Upper lobe of right lung (tissue), 1 donor: ENCODE results near the gene ZRANB3. TPM values are rescaled to one million over a fixed set of nuclear protein-coding genes. Genes with fewer than 3 reads are reported as not detected.
"Not testable (repeated sequence)": the region's sequence is repeated elsewhere in the genome, so short reads cannot be mapped to it uniquely, and the experiment has no call there.

Source experiments
- ATAC-seq: fragments of 200-7000 bp; cut with Tn5 transposase; one replicate; pipeline ENCODE4 v1.9.1; 2020; ENCODE audit warnings: mild to moderate bottlenecking, moderate library complexity
- DNase-seq: peaks from one replicate; pipeline ENCODE4 v3.0.0-alpha.2; 2020
- H3K27ac ChIP-seq: fragments of 200-600 bp; one replicate; pipeline ENCODE4 v1.8.0; 2022
- H3K27me3 ChIP-seq: fragments of 200-600 bp; one replicate; pipeline ENCODE4 v1.8.0; 2022; ENCODE audit warnings: mild to moderate bottlenecking
- H3K36me3 ChIP-seq: fragments of 200-600 bp; one replicate; pipeline ENCODE4 v1.8.0; 2022
- H3K4me1 ChIP-seq: fragments of 200-600 bp; one replicate; pipeline ENCODE4 v1.8.0; 2022
- H3K4me3 ChIP-seq: fragments of 200-600 bp; one replicate; pipeline ENCODE4 v1.8.0; 2022; ENCODE audit warnings: mild to moderate bottlenecking
- H3K9me3 ChIP-seq: fragments of 200-600 bp; one replicate; pipeline ENCODE4 v1.8.0; 2022
- intact Hi-C: fragments of 100-400 bp; cut with DNase I; formaldehyde crosslinking; loops from one replicate; pipeline ENCODE4 v1.11.0; 2022
- total RNA-seq: library from RNA; stranded (reverse); fragmentation: NEBNext Ultra II Directional; extraction: Animal tissue kit (Norgen Biotek cat#: 25700); gene quantifications from one replicate; pipeline ENCODE4 v1.2.1, GENCODE V29; 2021
- TF ChIP-seq, protein P1 (sequence below): fragments of 200-600 bp; IDR thresholded peaks from one replicate; pipeline ENCODE4 v1.8.0; 2022; ENCODE audit warnings: antibody characterized with exemption
- donor health status: DM: no; HTN: yes; CAD: no; lungs with severe emphysema.

Gene ZRANB3
- total RNA-seq, 1 donor from 2014 or later, result 4.1 TPM

- intact Hi-C loops, result no loop called here
- Histone ChIP-seq H3K4me1 (no peaks in the 10 kb centered on the region), H3K27me3 (no peaks in the 10 kb centered on the region), H3K27ac (no peak overlapping the region), H3K4me3 (no peak overlapping the region), H3K36me3 (peaks cover 27% of the 10 kb centered on the region), H3K9me3 (no peaks in the 10 kb centered on the region)
- DNase-seq (no peak), ATAC-seq (no peak)
- TF ChIP-seq, protein P1, sequence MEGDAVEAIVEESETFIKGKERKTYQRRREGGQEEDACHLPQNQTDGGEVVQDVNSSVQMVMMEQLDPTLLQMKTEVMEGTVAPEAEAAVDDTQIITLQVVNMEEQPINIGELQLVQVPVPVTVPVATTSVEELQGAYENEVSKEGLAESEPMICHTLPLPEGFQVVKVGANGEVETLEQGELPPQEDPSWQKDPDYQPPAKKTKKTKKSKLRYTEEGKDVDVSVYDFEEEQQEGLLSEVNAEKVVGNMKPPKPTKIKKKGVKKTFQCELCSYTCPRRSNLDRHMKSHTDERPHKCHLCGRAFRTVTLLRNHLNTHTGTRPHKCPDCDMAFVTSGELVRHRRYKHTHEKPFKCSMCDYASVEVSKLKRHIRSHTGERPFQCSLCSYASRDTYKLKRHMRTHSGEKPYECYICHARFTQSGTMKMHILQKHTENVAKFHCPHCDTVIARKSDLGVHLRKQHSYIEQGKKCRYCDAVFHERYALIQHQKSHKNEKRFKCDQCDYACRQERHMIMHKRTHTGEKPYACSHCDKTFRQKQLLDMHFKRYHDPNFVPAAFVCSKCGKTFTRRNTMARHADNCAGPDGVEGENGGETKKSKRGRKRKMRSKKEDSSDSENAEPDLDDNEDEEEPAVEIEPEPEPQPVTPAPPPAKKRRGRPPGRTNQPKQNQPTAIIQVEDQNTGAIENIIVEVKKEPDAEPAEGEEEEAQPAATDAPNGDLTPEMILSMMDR, result no peak
Measured at GRCh38 chr2:135094508-135094907, 436.5 kb downstream of the ZRANB3 start.

- Histone ChIP-seq H3K9me3 (no peaks in the 10 kb centered on the region), H3K27ac (no peak overlapping the region), H3K27me3 (no peaks in the 10 kb centered on the region), H3K4me3 (no peak overlapping the region), H3K36me3 (peaks cover 27% of the 10 kb centered on the region), H3K4me1 (no peaks in the 10 kb centered on the region)
- intact Hi-C loops, result no loop called here
- ATAC-seq (no peak), DNase-seq (no peak)
- TF ChIP-seq, protein P1, result no peak
Measured at GRCh38 chr2:135093670-135094330, 437.2 kb downstream of the ZRANB3 start.

DNA sequence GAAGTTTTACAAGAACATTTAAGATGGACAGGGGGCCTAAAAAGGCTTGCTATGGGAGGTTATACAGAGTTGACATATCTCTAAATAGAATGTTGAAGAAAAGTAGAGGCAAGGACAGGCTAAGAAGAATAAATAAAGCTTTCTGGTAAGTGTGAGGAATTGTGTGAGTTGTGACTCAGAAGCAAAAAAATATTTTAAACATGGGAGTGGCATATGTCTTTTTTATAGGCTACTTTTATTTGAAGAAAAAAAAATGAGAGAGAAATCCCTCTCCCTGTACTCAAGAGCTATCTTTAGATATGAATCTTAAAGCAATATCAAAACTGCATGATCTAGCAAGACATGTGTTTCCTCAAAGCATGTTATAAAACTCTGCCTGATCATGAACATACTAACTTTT, 437.8 kb downstream of the ZRANB3 start:
- peaks cover 27% of the 10 kb centered on the region for H3K36me3 ChIP-seq

DNA sequence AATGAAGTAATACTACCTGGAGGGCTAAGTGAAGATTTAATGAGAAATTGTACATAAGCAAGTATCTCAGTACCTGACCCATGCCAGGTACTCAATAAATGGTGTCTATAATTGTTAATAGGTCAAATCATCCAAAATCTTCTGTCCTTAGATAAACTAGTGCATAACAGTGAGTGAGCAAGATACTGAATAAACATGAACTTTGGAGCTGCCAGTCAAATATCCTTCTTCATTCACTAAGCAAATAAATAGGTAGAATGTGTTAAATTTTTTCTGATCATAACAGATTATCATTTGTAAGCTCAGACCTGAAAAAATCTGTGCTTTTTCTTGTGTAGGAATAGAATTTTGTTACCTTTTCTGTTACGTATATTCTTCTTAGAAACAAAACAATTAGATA, 439.3 kb downstream of the ZRANB3 start:
- peaks cover 27% of the 10 kb centered on the region for H3K36me3 ChIP-seq
- H3K27ac ChIP-seq, result no peak overlapping the region
- H3K9me3 ChIP-seq, result no peaks in the 10 kb centered on the region
- H3K27me3 ChIP-seq, result no peaks in the 10 kb centered on the region
- DNase-seq (no peak), ATAC-seq (no peak)
- no peak overlapping the region for H3K4me3 ChIP-seq
- TF ChIP-seq, protein P1, result no peak
- no peaks in the 10 kb centered on the region for H3K4me1 ChIP-seq
- intact Hi-C loops, result no loop called here

More for the DNA sequence above, 437.8 kb downstream of the ZRANB3 start:
- H3K9me3 ChIP-seq, result no peaks in the 10 kb centered on the region
- intact Hi-C loops, result no loop called here
- TF ChIP-seq, protein P1, result no peak
- H3K27ac ChIP-seq, result no peak overlapping the region
- no peak for DNase-seq
- H3K4me3 ChIP-seq, result no peak overlapping the region
- H3K27me3 ChIP-seq, result no peaks in the 10 kb centered on the region
- H3K4me1 ChIP-seq, result no peaks in the 10 kb centered on the region
- no peak for ATAC-seq

DNA sequence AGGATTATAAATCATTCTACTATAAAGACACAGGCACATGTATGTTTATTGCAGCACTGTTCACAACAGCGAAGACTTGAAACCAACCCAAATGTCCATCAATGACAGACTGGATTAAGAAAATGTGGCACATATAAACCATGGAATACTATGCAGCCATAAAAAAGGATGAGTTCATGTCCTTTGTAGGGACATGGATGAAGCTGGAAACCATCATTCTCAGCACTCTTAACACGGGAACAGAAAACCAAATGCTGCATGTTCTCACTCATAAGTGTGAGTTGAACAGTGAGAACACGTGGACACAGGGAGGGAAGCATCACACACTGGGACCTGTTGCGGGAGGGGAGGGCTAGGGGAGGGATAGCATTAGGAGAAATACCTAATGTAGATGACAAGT, 441.4 kb downstream of the ZRANB3 start:
- intact Hi-C loops, H3K4me3 ChIP-seq, H3K4me1 ChIP-seq, ATAC-seq, H3K9me3 ChIP-seq, DNase-seq, H3K27ac ChIP-seq, H3K27me3 ChIP-seq: not testable (repeated sequence)
- H3K36me3 ChIP-seq, result peaks cover 13% of the 10 kb centered on the region

Other genes starting within 250 kb of the ZRANB3 start
- gene R3HDM1, start 266 bp upstream of the ZRANB3 start, total RNA-seq, result 17.0 TPM
- gene UBXN4, start 210.6 kb upstream of the ZRANB3 start, total RNA-seq, result 80.0 TPM